ENCODE results near the gene PLTP. TPM values are rescaled to one million over a fixed set of nuclear protein-coding genes. Genes with fewer than 3 reads are reported as not detected.

The PLTP gene
- total and polyA plus RNA-seq, 2 of the 13 experiments (the other 11 are each of a cell fraction or from before 2014, with no cell fraction given) = 16.9 to 28.6 TPM

DNA sequence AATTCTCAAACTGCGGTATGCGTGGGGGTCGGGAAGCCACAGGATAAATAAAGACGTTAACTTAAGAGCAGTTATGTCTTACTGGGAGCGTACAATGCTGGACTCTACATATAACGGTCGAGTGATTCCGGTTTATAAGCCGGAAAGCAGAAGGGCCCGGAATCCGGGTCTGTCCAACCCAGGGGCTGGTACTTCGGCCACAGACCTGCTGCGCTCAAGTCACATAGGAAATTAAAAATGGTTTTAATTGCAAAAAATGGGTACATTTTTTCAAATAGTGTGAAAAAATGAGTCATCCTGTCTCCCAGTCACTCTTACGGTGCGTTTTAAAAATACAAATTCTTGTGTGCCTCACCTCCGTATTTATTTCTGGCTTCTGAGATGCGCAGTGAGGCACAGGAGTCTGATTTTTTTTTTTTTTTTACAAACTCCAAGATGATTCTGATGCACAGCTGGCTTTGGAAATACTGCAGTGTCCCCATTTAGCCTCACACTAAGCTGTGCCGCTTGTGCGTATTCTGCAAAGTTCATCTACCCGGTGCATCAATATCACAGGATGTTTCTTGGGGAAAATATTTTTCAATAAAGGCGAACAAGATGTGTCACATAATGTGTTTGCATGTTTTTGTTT lies 23.6 kb upstream of the PLTP start (continued):
- TF ChIP-seq, protein P1, sequence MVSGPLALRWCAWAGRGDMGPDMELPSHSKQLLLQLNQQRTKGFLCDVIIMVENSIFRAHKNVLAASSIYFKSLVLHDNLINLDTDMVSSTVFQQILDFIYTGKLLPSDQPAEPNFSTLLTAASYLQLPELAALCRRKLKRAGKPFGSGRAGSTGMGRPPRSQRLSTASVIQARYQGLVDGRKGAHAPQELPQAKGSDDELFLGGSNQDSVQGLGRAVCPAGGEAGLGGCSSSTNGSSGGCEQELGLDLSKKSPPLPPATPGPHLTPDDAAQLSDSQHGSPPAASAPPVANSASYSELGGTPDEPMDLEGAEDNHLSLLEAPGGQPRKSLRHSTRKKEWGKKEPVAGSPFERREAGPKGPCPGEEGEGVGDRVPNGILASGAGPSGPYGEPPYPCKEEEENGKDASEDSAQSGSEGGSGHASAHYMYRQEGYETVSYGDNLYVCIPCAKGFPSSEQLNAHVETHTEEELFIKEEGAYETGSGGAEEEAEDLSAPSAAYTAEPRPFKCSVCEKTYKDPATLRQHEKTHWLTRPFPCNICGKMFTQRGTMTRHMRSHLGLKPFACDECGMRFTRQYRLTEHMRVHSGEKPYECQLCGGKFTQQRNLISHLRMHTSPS (CRISPR knock-in tag; IDR thresholded peaks at IDR 0.05; ENCODE audit: low read depth) = no peak
- TF ChIP-seq, protein P2, sequence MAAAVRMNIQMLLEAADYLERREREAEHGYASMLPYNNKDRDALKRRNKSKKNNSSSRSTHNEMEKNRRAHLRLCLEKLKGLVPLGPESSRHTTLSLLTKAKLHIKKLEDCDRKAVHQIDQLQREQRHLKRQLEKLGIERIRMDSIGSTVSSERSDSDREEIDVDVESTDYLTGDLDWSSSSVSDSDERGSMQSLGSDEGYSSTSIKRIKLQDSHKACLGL (CRISPR knock-in tag; IDR thresholded peaks at IDR 0.05) = no peak
- TF ChIP-seq ZNF234 (CRISPR knock-in tag; conservative IDR thresholded peaks at IDR 0.05) (no peak), MTERF4 (CRISPR knock-in tag; IDR thresholded peaks at IDR 0.05) (no peak), SP4 (CRISPR knock-in tag; IDR thresholded peaks at IDR 0.05) (no peak), MIER2 (CRISPR knock-in tag; IDR thresholded peaks at IDR 0.05) (no peak; the same call in 1 of the 2 replicates), ZNF557 (CRISPR knock-in tag; IDR thresholded peaks at IDR 0.05) (peak; percentile 74; the same call in 1 of the 2 replicates), RFX1 (IDR thresholded peaks at IDR 0.05) (no peak), NR2F2 (IDR thresholded peaks at IDR 0.05; ENCODE audit: borderline replicate concordance, low read depth) (no peak), ZNF776 (CRISPR knock-in tag; IDR thresholded peaks at IDR 0.05) (no peak)
- TF ChIP-seq, protein P3, sequence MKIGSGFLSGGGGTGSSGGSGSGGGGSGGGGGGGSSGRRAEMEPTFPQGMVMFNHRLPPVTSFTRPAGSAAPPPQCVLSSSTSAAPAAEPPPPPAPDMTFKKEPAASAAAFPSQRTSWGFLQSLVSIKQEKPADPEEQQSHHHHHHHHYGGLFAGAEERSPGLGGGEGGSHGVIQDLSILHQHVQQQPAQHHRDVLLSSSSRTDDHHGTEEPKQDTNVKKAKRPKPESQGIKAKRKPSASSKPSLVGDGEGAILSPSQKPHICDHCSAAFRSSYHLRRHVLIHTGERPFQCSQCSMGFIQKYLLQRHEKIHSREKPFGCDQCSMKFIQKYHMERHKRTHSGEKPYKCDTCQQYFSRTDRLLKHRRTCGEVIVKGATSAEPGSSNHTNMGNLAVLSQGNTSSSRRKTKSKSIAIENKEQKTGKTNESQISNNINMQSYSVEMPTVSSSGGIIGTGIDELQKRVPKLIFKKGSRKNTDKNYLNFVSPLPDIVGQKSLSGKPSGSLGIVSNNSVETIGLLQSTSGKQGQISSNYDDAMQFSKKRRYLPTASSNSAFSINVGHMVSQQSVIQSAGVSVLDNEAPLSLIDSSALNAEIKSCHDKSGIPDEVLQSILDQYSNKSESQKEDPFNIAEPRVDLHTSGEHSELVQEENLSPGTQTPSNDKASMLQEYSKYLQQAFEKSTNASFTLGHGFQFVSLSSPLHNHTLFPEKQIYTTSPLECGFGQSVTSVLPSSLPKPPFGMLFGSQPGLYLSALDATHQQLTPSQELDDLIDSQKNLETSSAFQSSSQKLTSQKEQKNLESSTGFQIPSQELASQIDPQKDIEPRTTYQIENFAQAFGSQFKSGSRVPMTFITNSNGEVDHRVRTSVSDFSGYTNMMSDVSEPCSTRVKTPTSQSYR (CRISPR knock-in tag; IDR thresholded peaks at IDR 0.05; ENCODE audit: borderline replicate concordance) = no peak
- TF ChIP-seq, protein P4, sequence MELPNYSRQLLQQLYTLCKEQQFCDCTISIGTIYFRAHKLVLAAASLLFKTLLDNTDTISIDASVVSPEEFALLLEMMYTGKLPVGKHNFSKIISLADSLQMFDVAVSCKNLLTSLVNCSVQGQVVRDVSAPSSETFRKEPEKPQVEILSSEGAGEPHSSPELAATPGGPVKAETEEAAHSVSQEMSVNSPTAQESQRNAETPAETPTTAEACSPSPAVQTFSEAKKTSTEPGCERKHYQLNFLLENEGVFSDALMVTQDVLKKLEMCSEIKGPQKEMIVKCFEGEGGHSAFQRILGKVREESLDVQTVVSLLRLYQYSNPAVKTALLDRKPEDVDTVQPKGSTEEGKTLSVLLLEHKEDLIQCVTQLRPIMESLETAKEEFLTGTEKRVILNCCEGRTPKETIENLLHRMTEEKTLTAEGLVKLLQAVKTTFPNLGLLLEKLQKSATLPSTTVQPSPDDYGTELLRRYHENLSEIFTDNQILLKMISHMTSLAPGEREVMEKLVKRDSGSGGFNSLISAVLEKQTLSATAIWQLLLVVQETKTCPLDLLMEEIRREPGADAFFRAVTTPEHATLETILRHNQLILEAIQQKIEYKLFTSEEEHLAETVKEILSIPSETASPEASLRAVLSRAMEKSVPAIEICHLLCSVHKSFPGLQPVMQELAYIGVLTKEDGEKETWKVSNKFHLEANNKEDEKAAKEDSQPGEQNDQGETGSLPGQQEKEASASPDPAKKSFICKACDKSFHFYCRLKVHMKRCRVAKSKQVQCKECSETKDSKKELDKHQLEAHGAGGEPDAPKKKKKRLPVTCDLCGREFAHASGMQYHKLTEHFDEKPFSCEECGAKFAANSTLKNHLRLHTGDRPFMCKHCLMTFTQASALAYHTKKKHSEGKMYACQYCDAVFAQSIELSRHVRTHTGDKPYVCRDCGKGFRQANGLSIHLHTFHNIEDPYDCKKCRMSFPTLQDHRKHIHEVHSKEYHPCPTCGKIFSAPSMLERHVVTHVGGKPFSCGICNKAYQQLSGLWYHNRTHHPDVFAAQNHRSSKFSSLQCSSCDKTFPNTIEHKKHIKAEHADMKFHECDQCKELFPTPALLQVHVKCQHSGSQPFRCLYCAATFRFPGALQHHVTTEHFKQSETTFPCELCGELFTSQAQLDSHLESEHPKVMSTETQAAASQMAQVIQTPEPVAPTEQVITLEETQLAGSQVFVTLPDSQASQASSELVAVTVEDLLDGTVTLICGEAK (IDR thresholded peaks at IDR 0.05) = no peak
- TF ChIP-seq, protein P4 (CRISPR knock-in tag; IDR thresholded peaks at IDR 0.05) = no peak

All from HepG2 (cell line).